Measurements from ENCODE around the gene CAMK2B. TPM values are rescaled to one million over a fixed set of nuclear protein-coding genes. Genes with fewer than 3 reads are reported as not detected.

Gene CAMK2B
- total RNA-seq, 1 donor from 2014 or later = not detected

GRCh38 chr7:44195889-44196288 is 129.5 kb downstream of the CAMK2B start:
- no peak for DNase-seq (ENCODE audit: low read depth)
- TF ChIP-seq CTCF (conservative IDR thresholded peaks at IDR 0.05; ENCODE audit: low read depth, low read length) = no peak
- no peak overlapping the region for H3K4me3 ChIP-seq (ENCODE audit: low read depth, low read length)

GRCh38 chr7:44194562-44195145 is 130.7 kb downstream of the CAMK2B start:
- TF ChIP-seq CTCF (conservative IDR thresholded peaks at IDR 0.05; ENCODE audit: low read depth, low read length) = no peak
- H3K4me3 ChIP-seq (ENCODE audit: low read depth, low read length) = no peak overlapping the region
- no peak for DNase-seq (ENCODE audit: low read depth)

GRCh38 chr7:44194069-44194468 is 131.3 kb downstream of the CAMK2B start:
- DNase-seq (ENCODE audit: low read depth) = no peak
- H3K4me3 ChIP-seq (ENCODE audit: low read depth, low read length) = no peak overlapping the region
- no peak for TF ChIP-seq CTCF (conservative IDR thresholded peaks at IDR 0.05; ENCODE audit: low read depth, low read length)

- H3K4me3 ChIP-seq (ENCODE audit: low read depth, low read length) = no peak overlapping the region
- no peak for TF ChIP-seq CTCF (conservative IDR thresholded peaks at IDR 0.05; ENCODE audit: low read depth, low read length)
- no peak for DNase-seq (ENCODE audit: low read depth)
These were observed 132.2 kb downstream of the CAMK2B start for GRCh38 chr7:44193011-44193802.

GRCh38 chr7:44191171-44191570 is 134.2 kb downstream of the CAMK2B start:
- no peak for DNase-seq (ENCODE audit: low read depth)
- TF ChIP-seq CTCF (conservative IDR thresholded peaks at IDR 0.05; ENCODE audit: low read depth, low read length) = no peak
- no peak overlapping the region for H3K4me3 ChIP-seq (ENCODE audit: low read depth, low read length)

GRCh38 chr7:44189993-44190872 is 135.2 kb downstream of the CAMK2B start:
- no peak for DNase-seq (ENCODE audit: low read depth)
- no peak overlapping the region for H3K4me3 ChIP-seq (ENCODE audit: low read depth, low read length)
- no peak for TF ChIP-seq CTCF (conservative IDR thresholded peaks at IDR 0.05; ENCODE audit: low read depth, low read length)

Measured in epithelial cell of proximal tubule (primary cell).